Tibial artery (tissue), 4 donors: Measurements from ENCODE around the gene ZSCAN10.

Source experiments
- DNase-seq, 2 donors: peaks; one replicate each; pipeline ENCODE4 v3.0.0-alpha.2; 2019
- H3K27ac ChIP-seq, 2 donors: fragments of 200-600 bp; sonication (generic) in 1 of 2; 1 replicate in 1 of 2; 2 replicates in 1 of 2; pipeline ENCODE4 v1.5.1; 2018 to 2019; ENCODE audit warnings: mild to moderate bottlenecking in 1 of 2
- H3K27me3 ChIP-seq, 2 donors: fragments of 200-600 bp; sonication (generic) in 1 of 2; one replicate each; pipeline versions ENCODE4 v1.5.1 to v1.6.0; 2016 to 2019
- H3K36me3 ChIP-seq, 3 donors: fragments of 200-600 bp; sonication (generic) in 2 of 3; one replicate each; pipeline ENCODE4 v1.5.1; 2016 to 2019; ENCODE audit warnings: mild to moderate bottlenecking in 2 of 3
- H3K4me1 ChIP-seq, 4 donors: fragments of 200-600 bp; sonication (generic) in 2 of 4; 1 replicate in 3 of 4; 2 replicates in 1 of 4; pipeline ENCODE4 v1.5.1; 2016 to 2019
- H3K4me3 ChIP-seq, 2 donors: fragments of 200-600 bp; sonication (generic) in 1 of 2; 1 replicate in 1 of 2; 2 replicates in 1 of 2; pipeline ENCODE4 v1.5.1; 2018 to 2019; ENCODE audit warnings: mild to moderate bottlenecking in 2 of 2
- H3K9me3 ChIP-seq, 3 donors: fragments of 200-600 bp; sonication (generic) in 1 of 3; one replicate each; pipeline ENCODE4 v1.5.1; 2016 to 2019
- intact Hi-C: fragments of 100-400 bp; cut with DNase I; formaldehyde crosslinking; loops from one replicate; pipeline ENCODE4 v1.15.0; 2023; ENCODE audit warnings: low total_unique reads
- TF ChIP-seq, protein P1 (sequence below), 2 experiments: fragments of 200-600 bp in 1 of 2; fragments of 450-650 bp in 1 of 2; IDR thresholded peaks; one replicate each; pipeline ENCODE4 v1.5.1; 2017 to 2019; ENCODE audit warnings: antibody characterized with exemption in 2 of 2, mild to moderate bottlenecking in 1 of 2, moderate library complexity in 1 of 2

The ZSCAN10 gene

DNA sequence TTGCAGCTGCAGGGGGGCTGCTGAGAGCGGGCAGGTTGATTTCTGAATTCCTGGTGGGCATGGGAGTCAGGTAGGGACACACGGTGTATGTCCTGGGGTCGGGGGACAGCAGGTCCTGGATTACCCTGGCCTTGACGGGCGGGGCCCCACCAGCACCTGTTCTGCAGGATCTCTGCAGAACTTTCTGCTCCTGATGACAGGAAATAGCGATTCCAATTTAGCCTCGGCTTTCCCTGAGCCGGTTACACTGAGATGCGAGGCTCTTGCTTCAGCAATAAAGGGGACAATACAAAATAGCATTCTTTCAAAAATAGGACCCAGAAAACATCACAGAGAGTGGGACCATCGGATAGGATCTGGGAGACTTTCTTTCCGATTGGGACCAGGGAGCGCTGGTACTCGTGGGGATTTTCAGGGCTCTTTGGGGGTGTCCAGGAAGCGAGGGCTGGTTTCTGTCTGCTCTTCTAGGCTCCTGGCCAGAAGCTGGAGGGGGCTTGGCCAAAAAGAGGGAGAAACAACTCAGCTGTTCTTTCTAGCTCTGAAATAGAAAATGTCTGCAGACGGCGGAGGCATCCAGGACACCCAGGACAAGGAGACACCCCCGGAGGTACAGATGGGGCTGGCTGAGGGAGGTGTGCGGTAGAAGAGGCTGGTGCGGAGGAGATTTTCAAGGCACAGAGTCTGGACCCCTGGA is 13.9 kb upstream of the ZSCAN10 start:
- DNase-seq: no peak
- H3K4me3 ChIP-seq: peak overlapping the region; percentile 65 to 67
- no peaks in the 10 kb centered on the region for H3K9me3 ChIP-seq
- peaks cover 8 to 37% (median 23%) of the 10 kb centered on the region in 3 donors for H3K36me3 ChIP-seq
- H3K27ac ChIP-seq: peak overlapping the region; percentile 37 to 66
- no peaks in the 10 kb centered on the region for H3K27me3 ChIP-seq
- H3K4me1 ChIP-seq: peaks cover 0 to 30% (median 26%) of the 10 kb centered on the region in 4 donors
- intact Hi-C loops: no loop called here
- TF ChIP-seq, protein P1, sequence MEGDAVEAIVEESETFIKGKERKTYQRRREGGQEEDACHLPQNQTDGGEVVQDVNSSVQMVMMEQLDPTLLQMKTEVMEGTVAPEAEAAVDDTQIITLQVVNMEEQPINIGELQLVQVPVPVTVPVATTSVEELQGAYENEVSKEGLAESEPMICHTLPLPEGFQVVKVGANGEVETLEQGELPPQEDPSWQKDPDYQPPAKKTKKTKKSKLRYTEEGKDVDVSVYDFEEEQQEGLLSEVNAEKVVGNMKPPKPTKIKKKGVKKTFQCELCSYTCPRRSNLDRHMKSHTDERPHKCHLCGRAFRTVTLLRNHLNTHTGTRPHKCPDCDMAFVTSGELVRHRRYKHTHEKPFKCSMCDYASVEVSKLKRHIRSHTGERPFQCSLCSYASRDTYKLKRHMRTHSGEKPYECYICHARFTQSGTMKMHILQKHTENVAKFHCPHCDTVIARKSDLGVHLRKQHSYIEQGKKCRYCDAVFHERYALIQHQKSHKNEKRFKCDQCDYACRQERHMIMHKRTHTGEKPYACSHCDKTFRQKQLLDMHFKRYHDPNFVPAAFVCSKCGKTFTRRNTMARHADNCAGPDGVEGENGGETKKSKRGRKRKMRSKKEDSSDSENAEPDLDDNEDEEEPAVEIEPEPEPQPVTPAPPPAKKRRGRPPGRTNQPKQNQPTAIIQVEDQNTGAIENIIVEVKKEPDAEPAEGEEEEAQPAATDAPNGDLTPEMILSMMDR (IDR thresholded peaks at IDR 0.05): no peak

DNA sequence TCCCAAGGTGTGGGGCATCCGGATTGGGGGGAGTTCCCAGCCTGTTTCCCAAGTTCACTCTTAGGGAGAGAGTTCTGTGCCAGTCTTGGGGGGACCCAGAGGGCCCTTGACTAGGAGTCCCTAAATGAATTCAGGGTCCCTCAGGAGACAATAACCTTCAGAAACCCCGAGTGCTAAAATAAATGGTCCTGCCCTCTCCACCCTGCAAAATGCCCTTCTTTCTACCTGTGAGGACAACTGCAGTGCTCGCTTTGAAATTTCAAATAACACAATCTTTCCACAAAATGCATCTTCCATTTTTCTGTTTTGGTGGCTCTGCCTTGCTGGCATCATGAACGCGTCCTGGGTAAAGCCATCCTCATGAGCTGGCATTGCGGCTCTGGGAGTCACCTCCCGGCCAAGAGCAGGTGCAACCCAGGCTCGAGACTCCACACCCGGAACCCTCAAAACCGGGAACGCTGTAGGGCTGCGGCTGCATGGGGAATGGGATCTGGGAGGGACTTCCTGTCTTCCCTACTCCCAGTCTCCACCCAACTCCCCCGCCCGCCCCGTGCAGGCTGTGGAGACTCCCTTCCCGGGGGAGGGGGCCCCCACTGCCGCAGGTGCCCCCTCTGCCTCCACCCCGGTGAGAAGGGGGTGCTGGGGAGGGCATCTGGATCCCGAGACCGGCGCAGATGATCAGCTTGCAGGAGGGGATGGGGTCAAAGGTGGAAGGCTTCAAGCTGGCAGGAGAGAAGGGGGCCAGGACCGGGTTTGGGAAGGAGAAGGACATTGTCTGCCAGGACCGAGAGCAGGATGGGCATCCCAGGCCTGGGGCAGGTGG is 13.2 kb upstream of the ZSCAN10 start, which contains the start of gene ZNF205:
Gene ZNF205, plus strand, starts transcription at position 529 of the 823 bp plus-strand sequence. CDS start 845 bp downstream, outside the sequence.
- Histone ChIP-seq H3K36me3 (peaks cover 8 to 29% (median 23%) of the 10 kb centered on the region in 3 donors), H3K27ac (peak within 1 kb of the TSS; percentile 37 to 66), H3K27me3 (no peaks in the 10 kb centered on the region), H3K9me3 (no peaks in the 10 kb centered on the region), H3K4me3 (peak within 1 kb of the TSS; percentile 65 to 67), H3K4me1 (peaks cover 0 to 33% (median 29%) of the 10 kb centered on the region in 4 donors)
- intact Hi-C loops: no loop called here
- peak; percentile 68 to 83 for DNase-seq
- TF ChIP-seq, protein P1 (IDR thresholded peaks at IDR 0.05): no peak

DNA sequence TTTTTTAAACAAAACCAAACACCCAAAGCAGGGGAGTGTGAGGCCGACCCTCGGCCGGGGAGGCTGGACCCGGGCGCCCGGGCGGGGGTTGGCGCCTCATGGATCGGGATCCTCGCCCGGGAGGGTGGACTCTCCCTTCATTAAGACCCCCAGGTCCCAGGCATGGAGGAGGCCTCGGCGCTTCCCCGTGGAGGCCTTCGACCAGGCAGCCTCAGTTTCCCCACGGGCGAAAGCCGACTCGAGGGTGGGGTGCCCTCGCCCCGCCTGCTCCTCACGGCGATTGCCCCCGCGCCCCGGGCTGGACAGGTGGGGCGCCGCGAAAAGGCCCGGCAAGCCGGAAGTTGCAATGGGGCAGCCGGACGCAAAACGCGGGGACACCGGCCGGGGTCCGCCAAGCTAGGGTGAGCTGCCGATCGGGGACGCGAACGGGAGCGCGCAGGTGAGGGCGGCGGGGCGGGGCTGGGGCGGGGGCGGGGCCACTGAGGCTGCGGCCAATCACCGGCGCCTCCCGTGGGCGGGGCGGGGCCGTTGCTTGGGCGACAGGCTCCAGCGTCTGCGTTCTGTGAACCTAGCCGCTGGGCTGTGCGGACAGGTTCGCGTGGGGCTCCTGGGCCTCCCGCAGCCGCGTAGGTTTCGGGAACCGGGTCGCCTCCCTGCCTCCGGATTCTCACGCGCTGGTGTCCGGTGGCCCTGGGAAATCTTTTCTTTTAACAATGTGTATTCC is 7.3 kb upstream of the ZSCAN10 start:
- TF ChIP-seq, protein P1 (IDR thresholded peaks at IDR 0.05): no peak
- intact Hi-C loops: no loop called here
- DNase-seq: peak; percentile 88 to 91
- peaks cover 5 to 17% (median 7%) of the 10 kb centered on the region in 4 donors for H3K4me1 ChIP-seq
- H3K36me3 ChIP-seq: no peaks in the 10 kb centered on the region
- H3K4me3 ChIP-seq: peak overlapping the region; percentile 57 to 65
- H3K9me3 ChIP-seq: no peaks in the 10 kb centered on the region
- peaks cover 0 to 10% of the 10 kb centered on the region in 2 donors for H3K27me3 ChIP-seq
- peak overlapping the region; percentile 62 to 81 for H3K27ac ChIP-seq

DNA sequence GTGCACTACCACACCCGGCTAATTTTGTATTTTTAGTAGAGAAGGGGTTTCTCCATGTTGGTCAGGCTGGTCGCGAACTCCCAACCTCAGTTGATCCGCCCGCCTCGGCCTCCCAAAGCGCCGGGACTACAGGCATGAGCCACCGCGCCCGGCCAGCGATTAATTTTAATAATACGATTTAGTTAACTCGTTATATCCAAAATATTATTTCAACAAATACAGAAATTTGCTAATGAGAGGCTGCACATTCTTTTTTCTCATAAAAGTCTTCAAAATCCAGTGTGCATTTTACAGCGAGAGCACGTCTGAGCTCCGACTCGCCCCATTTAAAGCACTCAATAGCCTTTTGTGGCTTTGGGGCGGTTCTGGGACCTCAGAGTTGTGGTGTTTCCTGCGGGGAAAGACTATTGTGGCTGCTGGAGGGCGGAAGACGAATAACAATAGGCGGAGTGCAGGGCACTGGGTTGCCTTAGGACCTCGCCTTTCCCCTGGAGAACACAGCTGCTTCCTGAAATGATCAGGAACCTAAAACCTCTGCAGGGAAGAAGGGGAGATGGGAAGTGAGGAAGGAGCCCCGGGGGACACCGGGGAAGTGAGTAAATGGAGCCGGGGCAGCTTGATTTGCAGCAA is 2.9 kb upstream of the ZSCAN10 start:
- Histone ChIP-seq H3K9me3 (no peaks in the 10 kb centered on the region), H3K4me1 (peaks cover 3 to 13% (median 10%) of the 10 kb centered on the region in 4 donors), H3K4me3 (no peak overlapping the region), H3K27me3 (peaks cover 0 to 43% of the 10 kb centered on the region in 2 donors), H3K36me3 (no peaks in the 10 kb centered on the region), H3K27ac (no peak overlapping the region)
- TF ChIP-seq, protein P1 (IDR thresholded peaks at IDR 0.05): no peak
- no peak for DNase-seq
- intact Hi-C loops: no loop called here
